SW 1271 (cell line): ENCODE measurements around the gene KRT74.

ENCODE experiments used
- DNase-seq, 2 experiments: peaks; one replicate each; lab custom pipeline; 2025; lab: John Stamatoyannopoulos, UW

KRT74 gene

GRCh38 chr12:52521175-52521567 is 52.5 kb downstream of the KRT74 start:
- no peak for DNase-seq

DNA sequence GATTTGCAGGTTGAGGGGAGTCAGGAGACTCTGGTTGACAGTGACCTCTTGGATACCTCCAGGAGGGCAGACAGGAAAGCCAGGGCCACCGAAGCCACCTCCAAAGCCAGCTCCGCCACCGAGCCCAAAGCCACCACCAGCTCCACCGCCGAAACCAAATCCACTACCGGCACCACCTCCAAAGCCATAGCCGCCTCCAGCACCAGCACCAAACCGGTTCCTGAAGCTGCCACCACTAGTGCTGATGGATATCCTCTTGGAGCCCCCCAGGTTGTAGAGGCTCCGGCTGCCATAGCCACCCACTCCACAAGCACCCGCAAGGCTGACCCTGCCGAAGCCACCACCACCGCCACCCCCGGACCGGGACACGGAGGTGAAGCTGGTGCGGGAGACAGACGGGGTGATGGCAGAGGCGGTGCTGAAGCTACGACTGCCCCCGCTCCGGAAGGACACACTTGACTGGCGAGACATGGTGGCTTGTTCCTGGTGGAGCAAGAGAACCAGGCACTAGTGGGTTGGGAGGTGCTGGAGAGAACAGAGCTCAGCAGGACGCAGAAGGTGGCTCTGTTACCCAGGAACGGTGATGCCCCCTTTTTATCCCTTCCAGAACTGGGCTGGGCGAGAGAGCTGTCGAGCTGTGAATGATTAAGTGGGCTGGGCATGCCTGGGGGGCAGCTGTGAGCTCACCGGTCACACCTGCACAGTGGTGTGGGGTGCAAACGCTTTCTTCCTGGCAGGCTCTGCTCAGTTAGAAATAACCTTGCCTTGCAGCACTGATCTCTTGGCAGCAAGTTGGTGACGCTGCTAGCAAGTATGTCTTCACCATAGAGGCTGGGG is 53.6 kb downstream of the KRT74 start, which contains the start of gene KRT5:
Gene KRT5 (minus strand): TSS at position 569 of the 837 bp plus-strand sequence. CDS start 98 bp downstream, at position 471.
- no peak for DNase-seq

DNA sequence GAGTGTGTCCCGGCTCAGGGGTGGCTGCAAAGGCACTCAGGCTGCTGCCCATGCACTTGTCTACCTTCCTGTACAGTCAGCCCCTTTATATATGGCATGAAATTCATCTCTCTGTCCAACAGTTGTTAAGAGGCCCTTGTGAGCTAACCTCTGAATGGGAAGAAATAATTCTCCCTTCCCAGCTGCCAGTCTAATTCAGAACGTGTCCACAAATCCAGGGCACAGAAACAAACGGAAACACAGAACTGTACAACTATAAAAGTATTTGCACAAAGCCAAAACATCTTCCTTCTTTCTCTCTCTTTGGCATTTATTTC is 54.3 kb downstream of the KRT74 start:
- DNase-seq, result no peak

GRCh38 chr12:52518574-52519386 is 54.9 kb downstream of the KRT74 start:
- DNase-seq, result no peak

- no peak for DNase-seq
Observed at GRCh38 chr12:52517888-52518287, 55.8 kb downstream of the KRT74 start.

DNA sequence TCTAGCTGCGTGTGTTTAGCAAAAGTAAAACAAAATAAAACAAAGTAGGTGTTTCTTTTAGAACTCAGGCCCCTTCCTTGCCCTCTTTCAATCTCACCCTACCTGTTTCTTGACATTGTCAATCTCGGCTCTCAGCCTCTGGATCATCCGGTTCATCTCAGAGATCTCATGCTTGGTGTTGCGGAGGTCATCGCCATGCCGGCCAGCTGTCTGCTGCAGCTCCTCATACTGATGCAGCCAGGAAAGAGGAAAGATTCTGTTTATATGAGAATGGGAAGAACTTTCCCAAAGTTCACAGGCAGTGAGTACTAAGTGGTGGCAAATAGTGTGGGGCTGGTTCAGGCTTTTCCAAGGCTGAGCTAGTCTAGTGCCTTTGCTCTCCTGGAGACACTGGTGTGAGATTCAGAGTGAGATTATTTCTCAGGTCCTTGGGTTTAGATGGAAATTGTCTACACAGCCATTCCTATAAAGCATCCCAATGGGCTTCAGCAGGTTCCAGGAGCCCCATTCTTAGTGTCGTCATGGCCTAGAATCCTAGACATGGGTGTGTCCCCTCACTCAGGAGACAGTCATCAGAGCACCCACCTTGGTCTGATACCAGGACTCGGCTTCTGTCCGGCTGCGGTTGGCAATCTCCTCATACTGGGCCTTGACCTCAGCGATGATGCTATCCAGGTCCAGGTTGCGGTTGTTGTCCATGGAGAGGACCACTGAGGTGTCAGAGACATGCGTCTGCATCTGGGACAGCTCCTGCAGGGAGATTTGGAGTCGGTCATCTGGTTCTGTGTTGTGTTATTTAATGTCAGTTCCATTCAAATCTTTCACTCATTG is 56.4 kb downstream of the KRT74 start:
- DNase-seq, result no peak

- DNase-seq, result no peak
Observed at GRCh38 chr12:52515927-52516831, 57.5 kb downstream of the KRT74 start.
